ENCODE data around the gene NLK.
"Not testable (repeated sequence)": the region's sequence is repeated elsewhere in the genome, so short reads cannot be mapped to it uniquely, and the experiment has no call there.

Gene NLK

GRCh38 chr17:28166478-28166877 lies 124.0 kb downstream of the NLK start:
- no peak for DNase-seq

- DNase-seq, result no peak
Observed at GRCh38 chr17:28169621-28170349, 127.3 kb downstream of the NLK start.

- DNase-seq, result no peak
Observed at GRCh38 chr17:28170771-28171170, 128.3 kb downstream of the NLK start.

- no peak for DNase-seq
Observed at GRCh38 chr17:28173031-28173561, 130.6 kb downstream of the NLK start.

GRCh38 chr17:28173801-28174200 lies 131.3 kb downstream of the NLK start:
- no peak for DNase-seq

- DNase-seq, result no peak
Observed at GRCh38 chr17:28174352-28175046, 132.0 kb downstream of the NLK start.

GRCh38 chr17:28177351-28177750 lies 134.9 kb downstream of the NLK start:
- DNase-seq, result no peak

GRCh38 chr17:28178800-28179199 lies 136.3 kb downstream of the NLK start:
- no peak for DNase-seq

- DNase-seq, result no peak
Observed at GRCh38 chr17:28180449-28180848, 138.0 kb downstream of the NLK start.

GRCh38 chr17:28181568-28181967 lies 139.1 kb downstream of the NLK start:
- DNase-seq, result no peak

GRCh38 chr17:28182559-28182958 lies 140.1 kb downstream of the NLK start:
- no peak for DNase-seq

- DNase-seq, result no peak
Observed at GRCh38 chr17:28185658-28186057, 143.2 kb downstream of the NLK start.

- DNase-seq, result not testable (repeated sequence)
Observed at GRCh38 chr17:28186472-28186871, 144.0 kb downstream of the NLK start.

GRCh38 chr17:28187931-28188330 lies 145.5 kb downstream of the NLK start:
- no peak for DNase-seq

- no peak for DNase-seq
Observed at GRCh38 chr17:28188841-28189263, 146.4 kb downstream of the NLK start.

GRCh38 chr17:28189667-28190066 lies 147.2 kb downstream of the NLK start:
- DNase-seq, result no peak

GRCh38 chr17:28191018-28191417 lies 148.5 kb downstream of the NLK start:
- no peak for DNase-seq

GRCh38 chr17:28193241-28193640 lies 150.8 kb downstream of the NLK start:
- DNase-seq, result no peak

GRCh38 chr17:28194382-28194781 lies 151.9 kb downstream of the NLK start:
- no peak for DNase-seq

- DNase-seq, result no peak
Observed at GRCh38 chr17:28196636-28197035, 154.2 kb downstream of the NLK start.

- DNase-seq, result no peak
Observed at GRCh38 chr17:28199115-28199514, 156.6 kb downstream of the NLK start.

- DNase-seq, result no peak
Observed at GRCh38 chr17:28199728-28200127, 157.3 kb downstream of the NLK start.

GRCh38 chr17:28201315-28201714 lies 158.8 kb downstream of the NLK start:
- DNase-seq, result no peak

GRCh38 chr17:28204244-28204643 lies 161.8 kb downstream of the NLK start:
- DNase-seq, result no peak

All from left hindlimb (tissue), 1 donor.